PFSK-1 (cell line): ENCODE measurements around the gene LZTR1.

ENCODE experiments used
- POLR2AphosphoS5 ChIP-seq: IDR thresholded peaks from 2 replicates; pipeline ENCODE4 v1.6.1; 2012; ENCODE audit warnings: low read depth, mild to moderate bottlenecking, control low read depth, low read length, moderate library complexity
- SIN3A ChIP-seq: IDR thresholded peaks from 2 replicates; pipeline ENCODE4 v1.6.1; 2012; ENCODE audit warnings: mild to moderate bottlenecking, low read length, moderate library complexity, borderline replicate concordance; ENCODE audit not compliant: insufficient read depth
- TAF1 ChIP-seq: IDR thresholded peaks from 2 replicates; pipeline ENCODE4 v1.6.1; 2012; ENCODE audit warnings: low read length, control low read depth, borderline replicate concordance; ENCODE audit not compliant: insufficient read depth
- TF ChIP-seq, protein P1 (sequence below), 2 experiments: IDR thresholded peaks; 2 replicates each; pipeline versions ENCODE4 v1.6.1 to v1.8.0; 2011 to 2012; ENCODE audit warnings: low read depth in 2 of 2, low read length in 2 of 2, control low read depth in 1 of 2, inconsistent platforms in 1 of 2, mild to moderate bottlenecking in 1 of 2, moderate library complexity in 1 of 2; ENCODE audit not compliant: insufficient read depth in 1 of 2

DNA sequence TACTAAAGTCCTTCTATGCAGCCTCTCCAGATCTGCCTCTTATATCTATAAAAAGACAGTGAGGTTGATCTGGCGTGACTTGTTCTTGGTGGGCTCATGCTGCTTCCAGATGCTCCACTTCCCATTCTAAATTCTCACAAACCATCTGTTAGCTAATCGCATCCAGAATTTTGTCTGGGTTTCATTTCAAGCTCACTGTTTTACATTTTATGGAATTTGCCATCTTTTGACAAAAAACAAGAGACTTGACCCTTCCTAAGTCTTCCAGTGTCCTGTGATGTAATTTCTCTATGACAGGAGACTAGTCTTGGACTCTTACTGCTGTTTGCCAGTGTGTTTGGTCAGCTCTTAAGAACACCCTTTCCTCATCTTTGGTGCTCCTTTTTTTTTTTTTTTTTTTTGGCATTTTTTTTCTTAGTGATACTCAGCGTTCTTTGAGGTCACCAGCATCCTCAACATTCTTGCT, 41.9 kb upstream of the LZTR1 start:
- TF ChIP-seq TAF1 (no peak), POLR2AphosphoS5 (no peak), SIN3A (no peak)
- TF ChIP-seq, protein P1, sequence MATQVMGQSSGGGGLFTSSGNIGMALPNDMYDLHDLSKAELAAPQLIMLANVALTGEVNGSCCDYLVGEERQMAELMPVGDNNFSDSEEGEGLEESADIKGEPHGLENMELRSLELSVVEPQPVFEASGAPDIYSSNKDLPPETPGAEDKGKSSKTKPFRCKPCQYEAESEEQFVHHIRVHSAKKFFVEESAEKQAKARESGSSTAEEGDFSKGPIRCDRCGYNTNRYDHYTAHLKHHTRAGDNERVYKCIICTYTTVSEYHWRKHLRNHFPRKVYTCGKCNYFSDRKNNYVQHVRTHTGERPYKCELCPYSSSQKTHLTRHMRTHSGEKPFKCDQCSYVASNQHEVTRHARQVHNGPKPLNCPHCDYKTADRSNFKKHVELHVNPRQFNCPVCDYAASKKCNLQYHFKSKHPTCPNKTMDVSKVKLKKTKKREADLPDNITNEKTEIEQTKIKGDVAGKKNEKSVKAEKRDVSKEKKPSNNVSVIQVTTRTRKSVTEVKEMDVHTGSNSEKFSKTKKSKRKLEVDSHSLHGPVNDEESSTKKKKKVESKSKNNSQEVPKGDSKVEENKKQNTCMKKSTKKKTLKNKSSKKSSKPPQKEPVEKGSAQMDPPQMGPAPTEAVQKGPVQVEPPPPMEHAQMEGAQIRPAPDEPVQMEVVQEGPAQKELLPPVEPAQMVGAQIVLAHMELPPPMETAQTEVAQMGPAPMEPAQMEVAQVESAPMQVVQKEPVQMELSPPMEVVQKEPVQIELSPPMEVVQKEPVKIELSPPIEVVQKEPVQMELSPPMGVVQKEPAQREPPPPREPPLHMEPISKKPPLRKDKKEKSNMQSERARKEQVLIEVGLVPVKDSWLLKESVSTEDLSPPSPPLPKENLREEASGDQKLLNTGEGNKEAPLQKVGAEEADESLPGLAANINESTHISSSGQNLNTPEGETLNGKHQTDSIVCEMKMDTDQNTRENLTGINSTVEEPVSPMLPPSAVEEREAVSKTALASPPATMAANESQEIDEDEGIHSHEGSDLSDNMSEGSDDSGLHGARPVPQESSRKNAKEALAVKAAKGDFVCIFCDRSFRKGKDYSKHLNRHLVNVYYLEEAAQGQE (IDR thresholded peaks at IDR 0.05; ENCODE audit: insufficient read depth in 1 of 2, low read depth in 2 of 2, low read length in 2 of 2): no peak
